Effector memory CD4-positive, alpha-beta T cell (primary cell): ENCODE data around the gene COL8A2.

Experiments
- DNase-seq, 3 donors: peaks; one replicate each; pipeline ENCODE4 v3.0.0-alpha.2; 2020
- H3K27ac ChIP-seq: 2 replicates; pipeline ENCODE4 v1.7.0; 2013; ENCODE audit warnings: mild to moderate bottlenecking, low read length, moderate library complexity; ENCODE audit not compliant: insufficient read depth, poor library complexity, severe bottlenecking
- H3K27me3 ChIP-seq: replicated peaks from 2 replicates; pipeline ENCODE4 v1.7.0; 2013; ENCODE audit warnings: mild to moderate bottlenecking, low read length; ENCODE audit not compliant: insufficient read depth, control insufficient read depth, poor library complexity, severe bottlenecking
- H3K36me3 ChIP-seq: 2 replicates; pipeline ENCODE4 v1.7.0; 2013; ENCODE audit warnings: mild to moderate bottlenecking, low read length, moderate library complexity; ENCODE audit not compliant: control insufficient read depth, insufficient read depth
- H3K4me1 ChIP-seq: 2 replicates; pipeline ENCODE4 v1.7.0; 2013; ENCODE audit warnings: low read length, mild to moderate bottlenecking; ENCODE audit not compliant: control insufficient read depth, insufficient read depth, poor library complexity, severe bottlenecking
- H3K4me3 ChIP-seq: 2 replicates; pipeline ENCODE4 v1.7.0; 2013; ENCODE audit warnings: low read length, low read depth, mild to moderate bottlenecking; ENCODE audit not compliant: insufficient read depth, poor library complexity, severe bottlenecking
- H3K9me3 ChIP-seq: 2 replicates; pipeline ENCODE4 v1.7.0; 2013; ENCODE audit warnings: mild to moderate bottlenecking, low read length, moderate library complexity; ENCODE audit not compliant: control insufficient read depth
- total RNA-seq, 3 donors: gene quantifications; one replicate each; lab custom pipeline; 2026; lab: John Stamatoyannopoulos, UW

COL8A2 gene
- total RNA-seq = 0 reads per million in 3 donors

DNA sequence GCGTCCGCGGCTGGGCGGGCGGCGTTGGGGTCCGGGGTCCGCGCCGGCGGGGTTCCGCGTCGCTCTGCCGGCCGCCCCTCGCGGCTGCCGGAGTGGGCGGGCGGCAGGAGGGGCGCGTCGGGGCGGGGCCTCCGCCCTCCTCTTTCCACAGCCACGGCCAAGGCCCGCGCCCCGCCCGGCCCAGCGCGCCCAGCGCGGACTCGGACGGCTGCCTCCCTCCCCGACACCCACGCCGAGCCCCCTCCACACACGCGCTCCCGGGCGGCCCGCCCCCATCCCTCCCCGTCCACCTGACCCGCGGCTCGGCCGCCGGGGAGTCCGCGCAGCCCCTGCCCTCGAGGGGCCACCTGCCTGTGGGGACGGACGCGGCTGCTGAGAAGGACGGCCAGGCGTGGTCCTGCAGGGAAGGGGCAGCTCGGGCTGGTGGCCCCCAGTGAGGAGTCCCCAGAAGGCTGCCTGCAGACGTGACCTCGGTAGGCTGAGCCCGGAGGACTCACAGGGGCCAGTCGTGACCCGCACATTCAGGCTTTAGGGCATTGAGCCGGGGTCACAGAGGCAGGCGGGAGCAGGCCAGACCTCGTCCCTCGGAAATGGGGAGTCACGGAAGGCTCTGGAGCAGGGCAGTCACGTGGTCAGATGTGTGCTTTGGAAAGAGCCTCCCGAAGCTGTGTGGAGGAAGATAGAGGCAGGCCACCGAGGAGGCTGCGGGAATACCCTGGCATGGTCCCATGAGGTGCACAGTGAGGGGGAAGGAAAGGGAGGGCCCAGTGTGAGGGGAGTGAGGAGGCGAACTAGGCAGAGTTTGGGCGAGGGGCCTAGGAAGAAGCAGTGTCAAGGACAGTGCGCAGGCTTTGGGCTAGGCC lies at the start of gene COL8A2:
COL8A2 (minus strand) TSS at position 94 of the 863 bp plus-strand sequence. CDS start 24,980 bp downstream, outside the sequence.
- Histone ChIP-seq H3K27ac (no peak within 1 kb of the TSS), H3K9me3 (no peaks in the 10 kb centered on the region), H3K27me3 (peaks cover 16% of the 10 kb centered on the region), H3K4me1 (peaks cover 3% of the 10 kb centered on the region), H3K36me3 (no peaks in the 10 kb centered on the region), H3K4me3 (no peak within 1 kb of the TSS)
- DNase-seq = no peak

DNA sequence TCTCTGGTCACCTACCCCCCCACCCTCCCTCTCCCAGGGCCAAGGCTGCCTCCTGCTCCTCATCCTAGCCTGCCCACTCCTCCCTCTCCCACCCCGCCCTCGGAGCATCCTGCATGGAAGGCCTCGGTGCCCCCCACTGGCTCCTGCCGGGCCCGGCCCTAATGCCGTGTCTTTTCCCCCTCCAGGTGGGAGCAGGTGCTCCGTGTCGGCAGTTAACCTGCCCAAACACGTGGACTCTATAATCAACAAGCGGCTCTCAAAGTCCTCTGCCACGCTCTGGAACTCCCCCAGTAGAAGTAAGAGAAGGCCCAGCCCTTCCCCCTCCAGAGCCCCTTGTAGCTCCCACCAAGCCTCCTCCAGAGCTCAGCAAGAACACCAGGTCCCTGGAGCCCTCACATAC lies 49.7 kb upstream of the COL8A2 start:
- no peak overlapping the region for H3K4me3 ChIP-seq
- no peak for DNase-seq
- H3K27ac ChIP-seq = peak overlapping the region; percentile 18
- no peaks in the 10 kb centered on the region for H3K4me1 ChIP-seq
- H3K27me3 ChIP-seq = no peaks in the 10 kb centered on the region
- H3K36me3 ChIP-seq = peaks cover 90% of the 10 kb centered on the region
- no peaks in the 10 kb centered on the region for H3K9me3 ChIP-seq

DNA sequence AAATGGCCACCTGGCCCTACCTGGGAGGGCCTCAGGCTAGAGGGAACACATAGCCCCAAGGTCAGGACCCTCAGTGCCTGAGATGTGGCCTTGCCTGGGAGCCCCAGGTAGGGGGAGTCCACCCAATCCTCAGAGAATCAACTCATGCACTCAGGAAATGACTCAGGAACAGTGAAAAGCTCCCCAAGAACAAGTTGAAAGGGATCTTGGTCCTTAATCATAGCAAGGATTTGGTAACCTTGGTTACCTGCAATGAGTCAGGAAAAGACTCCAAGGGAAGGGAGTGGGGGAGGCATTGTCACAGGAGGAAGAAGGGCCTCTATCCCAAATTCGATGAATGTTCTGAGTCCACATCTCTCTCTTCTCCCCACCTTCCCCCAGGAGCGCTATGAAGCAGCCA lies 48.0 kb upstream of the COL8A2 start:
- Histone ChIP-seq H3K4me1 (no peaks in the 10 kb centered on the region), H3K9me3 (no peaks in the 10 kb centered on the region), H3K36me3 (peaks cover 75% of the 10 kb centered on the region), H3K27ac (no peak overlapping the region), H3K4me3 (no peak overlapping the region), H3K27me3 (no peaks in the 10 kb centered on the region)
- no peak for DNase-seq

DNA sequence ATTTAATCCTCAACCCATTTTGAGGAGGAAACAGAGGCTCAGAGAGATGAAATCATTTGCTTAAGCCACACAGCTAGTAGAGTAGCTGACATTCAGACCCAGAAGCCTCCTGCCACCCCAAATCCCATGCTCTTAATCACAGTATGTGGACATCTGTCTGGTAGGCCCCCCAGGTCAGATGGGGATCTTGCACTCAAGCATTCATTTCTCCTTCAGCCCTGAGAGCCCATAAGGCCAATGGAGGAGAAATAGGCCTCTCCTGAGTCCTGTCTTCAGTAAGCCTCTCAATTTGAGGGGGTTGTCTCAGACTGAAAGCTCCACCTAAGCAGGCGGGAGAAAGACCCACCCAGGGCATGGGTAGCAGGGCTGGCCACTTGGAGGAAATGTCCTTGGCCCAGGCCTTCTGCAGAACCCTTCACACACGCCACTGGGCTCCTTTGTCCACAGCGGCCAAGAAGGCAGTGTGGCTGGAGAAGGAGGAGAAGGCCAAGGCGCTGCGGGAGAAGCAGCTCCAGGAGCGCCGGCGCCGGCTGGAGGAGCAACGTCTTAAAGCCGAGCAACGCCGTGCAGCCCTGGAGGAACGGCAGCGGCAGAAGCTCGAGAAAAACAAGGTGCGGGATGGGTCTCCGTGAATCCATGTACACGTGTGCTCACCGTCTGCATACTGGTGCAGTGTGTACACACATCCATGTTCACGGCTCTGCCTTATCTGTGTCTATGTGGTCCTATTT lies 47.2 kb upstream of the COL8A2 start:
- no peak for DNase-seq
- Histone ChIP-seq H3K4me3 (no peak overlapping the region), H3K27ac (no peak overlapping the region)

DNA sequence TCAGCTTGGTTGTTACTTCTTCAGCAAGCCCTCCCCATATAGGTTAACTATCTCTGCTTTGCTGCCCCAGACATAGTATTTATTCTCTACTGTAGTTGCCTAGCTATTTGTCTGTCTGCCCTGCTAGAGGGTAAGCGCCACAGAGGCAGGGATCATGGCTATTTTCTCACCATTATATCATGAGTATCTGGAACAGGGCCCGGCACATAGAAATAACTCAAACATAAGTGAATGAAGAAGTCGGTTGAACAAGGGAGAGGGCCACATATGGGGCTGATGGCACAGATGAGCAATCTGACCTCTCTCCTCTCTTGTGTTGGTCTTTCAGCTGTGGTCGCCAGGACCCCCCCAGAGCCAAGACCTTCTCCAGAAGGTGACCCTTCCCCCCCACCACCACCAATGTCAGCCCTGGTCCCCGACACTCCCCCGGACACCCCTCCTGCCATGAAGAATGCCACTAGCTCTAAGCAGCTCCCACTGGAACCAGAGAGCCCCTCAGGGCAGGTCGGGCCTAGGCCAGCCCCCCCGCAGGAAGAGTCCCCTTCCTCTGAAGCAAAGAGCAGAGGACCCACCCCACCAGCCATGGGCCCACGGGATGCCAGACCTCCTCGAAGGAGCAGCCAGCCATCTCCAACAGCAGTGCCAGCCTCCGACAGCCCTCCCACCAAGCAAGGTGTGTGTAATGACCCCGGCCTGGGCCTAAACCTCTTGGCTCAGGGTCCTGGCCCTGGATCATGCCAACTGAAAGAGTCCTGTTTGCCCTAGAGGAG lies 45.8 kb upstream of the COL8A2 start:
- H3K36me3 ChIP-seq = peaks cover 59% of the 10 kb centered on the region

More for the DNA sequence above, 47.2 kb upstream of the COL8A2 start:
- Histone ChIP-seq H3K9me3 (no peaks in the 10 kb centered on the region), H3K36me3 (peaks cover 70% of the 10 kb centered on the region), H3K4me1 (no peaks in the 10 kb centered on the region), H3K27me3 (no peaks in the 10 kb centered on the region)

DNA sequence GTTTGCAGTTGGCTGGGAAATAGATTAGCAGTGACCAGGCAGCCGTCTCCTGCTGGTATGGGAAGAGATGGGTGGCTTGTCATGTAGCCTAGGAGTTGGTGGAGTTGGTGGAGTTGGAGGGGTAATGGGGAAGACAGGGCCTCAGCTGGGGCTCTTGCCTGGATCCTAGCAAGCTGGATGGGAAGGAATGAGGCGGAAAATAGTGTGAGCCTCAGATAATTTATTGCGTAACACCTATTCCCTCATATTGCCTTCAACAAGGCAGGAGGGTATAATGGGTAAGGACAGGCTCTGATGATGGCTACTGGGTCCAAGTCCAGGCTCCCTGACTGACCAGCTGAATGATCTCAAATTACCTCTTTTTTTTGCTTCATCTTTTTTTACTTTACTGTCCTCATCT lies 43.5 kb upstream of the COL8A2 start:
- Histone ChIP-seq H3K27me3 (no peaks in the 10 kb centered on the region), H3K27ac (no peak overlapping the region), H3K9me3 (no peaks in the 10 kb centered on the region), H3K4me3 (no peak overlapping the region), H3K36me3 (peaks cover 37% of the 10 kb centered on the region), H3K4me1 (no peaks in the 10 kb centered on the region)
- no peak for DNase-seq

More for the DNA sequence above, 45.8 kb upstream of the COL8A2 start:
- no peaks in the 10 kb centered on the region for H3K27me3 ChIP-seq
- H3K4me1 ChIP-seq = no peaks in the 10 kb centered on the region
- no peaks in the 10 kb centered on the region for H3K9me3 ChIP-seq
- no peak overlapping the region for H3K4me3 ChIP-seq
- no peak overlapping the region for H3K27ac ChIP-seq
- no peak for DNase-seq

DNA sequence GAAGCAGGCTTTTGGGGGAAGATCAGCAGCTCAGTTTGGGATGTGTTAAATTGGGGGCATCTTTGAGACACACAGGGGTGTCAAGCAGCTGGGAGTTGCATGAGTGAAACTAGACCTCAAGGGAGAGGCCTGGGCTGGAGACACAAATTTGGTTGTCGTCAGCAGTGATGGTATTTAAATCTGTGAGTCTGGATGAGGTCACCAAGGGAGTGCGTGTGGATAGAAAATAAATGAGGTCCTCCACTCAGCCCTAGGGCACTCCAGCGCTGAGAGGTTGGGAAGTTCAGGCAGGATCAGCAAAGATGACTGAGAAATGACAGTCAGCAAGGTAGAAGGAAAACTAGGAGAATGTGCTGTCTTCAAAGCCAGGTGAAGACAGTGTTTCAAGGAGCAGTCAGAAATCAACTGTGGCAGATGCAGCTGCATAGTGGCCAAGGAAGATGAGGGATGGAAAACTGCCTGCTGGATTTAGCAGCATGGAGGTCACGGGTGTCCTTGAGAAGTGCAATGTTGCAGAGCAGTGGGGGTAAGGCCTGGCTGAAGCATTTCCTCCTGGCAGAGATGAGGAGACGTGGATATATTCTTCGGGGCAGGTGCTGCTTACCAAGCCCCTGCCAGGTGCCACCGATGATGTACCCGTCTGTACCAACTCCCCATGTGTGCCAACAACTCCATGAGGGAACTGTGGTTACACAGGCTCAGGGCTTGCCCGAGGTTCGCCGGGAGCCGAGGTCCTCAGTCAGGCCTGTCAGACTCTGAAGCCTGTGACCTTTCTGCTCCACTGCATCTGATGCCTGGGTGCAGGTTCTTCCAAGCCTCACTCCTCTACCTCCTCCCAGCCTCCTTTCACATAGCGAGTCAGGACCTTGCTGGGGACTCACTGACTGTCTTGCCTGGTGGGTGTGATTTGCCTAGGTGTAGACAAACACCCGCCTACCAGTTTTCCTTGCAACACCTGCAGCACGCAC lies 42.2 kb upstream of the COL8A2 start:
- Histone ChIP-seq H3K27me3 (no peaks in the 10 kb centered on the region), H3K4me1 (peaks cover 13% of the 10 kb centered on the region), H3K27ac (no peak overlapping the region), H3K36me3 (peaks cover 24% of the 10 kb centered on the region), H3K4me3 (no peak overlapping the region), H3K9me3 (no peaks in the 10 kb centered on the region)
- DNase-seq = no peak

DNA sequence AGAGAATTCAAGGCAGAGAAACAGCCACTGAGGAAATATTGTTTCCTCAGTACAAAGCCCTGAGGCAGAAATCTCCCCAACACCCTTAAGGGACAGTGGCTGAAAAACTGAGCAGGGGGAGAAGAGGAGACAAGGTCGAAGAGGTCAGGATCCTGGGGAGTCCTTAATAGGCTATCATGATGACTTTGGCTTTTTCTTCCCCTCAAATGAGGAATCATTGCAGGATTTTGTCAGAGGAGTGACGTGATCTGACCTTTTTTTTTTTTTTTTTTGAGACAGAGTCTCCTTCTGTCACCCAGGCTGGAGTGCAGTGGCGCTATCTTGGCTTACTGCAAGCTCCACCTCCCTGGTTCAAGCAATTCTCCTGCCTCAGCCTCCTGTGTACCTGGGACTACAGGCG lies 41.1 kb upstream of the COL8A2 start:
- H3K9me3 ChIP-seq = no peaks in the 10 kb centered on the region
- DNase-seq = no peak
- H3K4me1 ChIP-seq = peaks cover 22% of the 10 kb centered on the region
- H3K4me3 ChIP-seq = no peak overlapping the region
- H3K36me3 ChIP-seq = peaks cover 13% of the 10 kb centered on the region
- no peak overlapping the region for H3K27ac ChIP-seq
- no peaks in the 10 kb centered on the region for H3K27me3 ChIP-seq

DNA sequence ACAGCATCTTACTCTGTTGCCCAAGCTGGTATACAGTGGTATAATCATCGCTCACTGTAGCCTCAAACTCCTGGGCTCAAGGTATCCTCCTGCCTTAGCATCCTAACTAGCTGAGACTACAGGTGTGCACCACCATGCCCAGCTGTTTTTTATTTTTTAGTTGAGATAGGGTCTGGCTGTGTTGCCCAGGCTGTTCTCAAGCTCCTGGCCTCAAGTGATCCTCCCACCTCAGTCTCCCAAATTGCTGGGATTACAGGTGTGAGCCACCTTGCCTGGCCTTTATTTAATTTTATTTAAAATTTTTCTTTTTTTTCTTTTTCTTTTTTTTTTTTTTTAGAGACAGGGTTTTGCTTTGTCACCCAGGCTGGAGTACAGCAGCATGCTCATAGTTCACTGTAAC lies 40.1 kb upstream of the COL8A2 start:
- H3K36me3 ChIP-seq = peaks cover 6% of the 10 kb centered on the region

More for the DNA sequence above, 40.1 kb upstream of the COL8A2 start:
- DNase-seq = no peak
- H3K9me3 ChIP-seq = no peaks in the 10 kb centered on the region
- H3K27me3 ChIP-seq = no peaks in the 10 kb centered on the region
- no peak overlapping the region for H3K4me3 ChIP-seq
- H3K27ac ChIP-seq = peak overlapping the region; percentile 3
- H3K4me1 ChIP-seq = peaks cover 31% of the 10 kb centered on the region
